Measurements from ENCODE around the gene NUP160. TPM values are rescaled to one million over a fixed set of nuclear protein-coding genes. Genes with fewer than 3 reads are reported as not detected.

The NUP160 gene
- total RNA-seq, 2 donors from 2014 or later, result 13.8 to 15.3 TPM

GRCh38 chr11:47863189-47863897 is 15.2 kb upstream of the NUP160 start:
- Histone ChIP-seq H3K4me3 (no peak overlapping the region), H3K9me3 (no peaks in the 10 kb centered on the region), H3K4me1 (no peaks in the 10 kb centered on the region), H3K36me3 (replicated peaks in 1 of 2; ENCODE audit: insufficient read depth in 1 of 2, low read depth in 2 of 2) (no peaks in the 10 kb centered on the region), H3K27me3 (no peaks in the 10 kb centered on the region), H3K27ac (no peak overlapping the region)
- WGBS, 2 donors, result 57 to 67% methylated on average over 4 of the region's 4 CpGs
- intact Hi-C loops (cut with DNase I), result no loop called here
- no peak for ATAC-seq
- TF ChIP-seq CTCF (IDR thresholded peaks at IDR 0.05), result no peak
- no peak for TF ChIP-seq POLR2A (IDR thresholded peaks at IDR 0.05)
- DNase-seq, result no peak

GRCh38 chr11:47861728-47862127 is 13.6 kb upstream of the NUP160 start:
- 37 to 53% methylated on average over 4 of the region's 4 CpGs for WGBS, 2 donors
- Histone ChIP-seq H3K9me3 (no peaks in the 10 kb centered on the region), H3K4me1 (no peaks in the 10 kb centered on the region), H3K27ac (no peak overlapping the region), H3K4me3 (no peak overlapping the region), H3K36me3 (replicated peaks in 1 of 2; ENCODE audit: insufficient read depth in 1 of 2, low read depth in 2 of 2) (no peaks in the 10 kb centered on the region), H3K27me3 (no peaks in the 10 kb centered on the region)
- DNase-seq (peak in 1 of 4 donors; percentile 7), ATAC-seq (peak; percentile 62)
- intact Hi-C loops (cut with DNase I), result no loop called here
- no peak for TF ChIP-seq POLR2A (IDR thresholded peaks at IDR 0.05)
- no peak for TF ChIP-seq CTCF (IDR thresholded peaks at IDR 0.05)

- intact Hi-C loops (cut with DNase I), result no loop called here
- TF ChIP-seq CTCF (IDR thresholded peaks at IDR 0.05), result no peak
- TF ChIP-seq POLR2A (IDR thresholded peaks at IDR 0.05), result no peak
- no peaks in the 10 kb centered on the region for H3K27me3 ChIP-seq
- no peaks in the 10 kb centered on the region for H3K4me1 ChIP-seq
- no peak overlapping the region for H3K27ac ChIP-seq
- no peak for ATAC-seq
- no peaks in the 10 kb centered on the region for H3K36me3 ChIP-seq (replicated peaks in 1 of 2; ENCODE audit: insufficient read depth in 1 of 2, low read depth in 2 of 2)
- H3K4me3 ChIP-seq, result no peak overlapping the region
- no peaks in the 10 kb centered on the region for H3K9me3 ChIP-seq
- 56 to 63% methylated on average over 6 of the region's 6 CpGs for WGBS, 2 donors
- DNase-seq, result no peak
These were observed 12.4 kb upstream of the NUP160 start for GRCh38 chr11:47860536-47860935.

- intact Hi-C loops (cut with DNase I), result no loop called here
- peak; percentile 18 for ATAC-seq
These were observed 9.9 kb upstream of the NUP160 start for GRCh38 chr11:47857892-47858543.

More at GRCh38 chr11:47857892-47858543, 9.9 kb upstream of the NUP160 start:
- no peaks in the 10 kb centered on the region for H3K9me3 ChIP-seq
- H3K27ac ChIP-seq, result no peak overlapping the region
- no peak for DNase-seq
- H3K4me3 ChIP-seq, result no peak overlapping the region
- no peaks in the 10 kb centered on the region for H3K36me3 ChIP-seq (replicated peaks in 1 of 2; ENCODE audit: insufficient read depth in 1 of 2, low read depth in 2 of 2)
- TF ChIP-seq CTCF (IDR thresholded peaks at IDR 0.05), result no peak
- TF ChIP-seq POLR2A (IDR thresholded peaks at IDR 0.05), result no peak
- WGBS, 2 donors, result 54 to 63% methylated on average over 10 of the region's 10 CpGs
- no peaks in the 10 kb centered on the region for H3K4me1 ChIP-seq
- no peaks in the 10 kb centered on the region for H3K27me3 ChIP-seq

All from body of pancreas (tissue), 4 donors.